Endodermal cell (in vitro differentiated cells): ENCODE results near the gene NTN3. TPM values are rescaled to one million over a fixed set of nuclear protein-coding genes. Genes with fewer than 3 reads are reported as not detected.

Experiments used
- DNase-seq: peaks from one replicate; pipeline ENCODE4 v3.0.0-alpha.2; 2017
- H3K27ac ChIP-seq: 2 replicates; pipeline ENCODE4 v1.5.1; 2013; ENCODE audit warnings: mild to moderate bottlenecking, low read depth, low read length, moderate library complexity
- H3K27me3 ChIP-seq: 2 replicates; pipeline ENCODE4 v1.6.1; 2013; ENCODE audit warnings: mild to moderate bottlenecking, low read length, moderate library complexity; ENCODE audit not compliant: insufficient read depth, control insufficient read depth, poor library complexity, severe bottlenecking
- H3K36me3 ChIP-seq: 2 replicates; pipeline ENCODE4 v1.7.0; 2013; ENCODE audit warnings: mild to moderate bottlenecking, low read length, moderate library complexity; ENCODE audit not compliant: control insufficient read depth, insufficient read depth
- H3K4me1 ChIP-seq: one replicate; pipeline ENCODE4 v1.7.0; 2013; ENCODE audit warnings: low read length; ENCODE audit not compliant: control insufficient read depth, insufficient read depth
- H3K4me3 ChIP-seq: 2 replicates; pipeline ENCODE4 v1.5.1; 2013; ENCODE audit warnings: mild to moderate bottlenecking, low read length, moderate library complexity
- H3K9ac ChIP-seq: 2 replicates; pipeline ENCODE4 v1.6.1; 2013; ENCODE audit warnings: mild to moderate bottlenecking, low read length, moderate library complexity; ENCODE audit not compliant: poor library complexity, severe bottlenecking; ENCODE audit errors: extremely low read depth
- H3K9me3 ChIP-seq: 2 replicates; pipeline ENCODE4 v1.6.1; 2013; ENCODE audit warnings: mild to moderate bottlenecking, low read length, moderate library complexity; ENCODE audit not compliant: control insufficient read depth
- H3K27ac Mint-ChIP-seq: 2 replicates; pipeline ENCODE4 v1.8.0; 2020; ENCODE audit warnings: mixed read lengths
- H3K27me3 Mint-ChIP-seq: 2 replicates; pipeline ENCODE4 v1.8.0; 2021; ENCODE audit warnings: mild to moderate bottlenecking, mixed read lengths; ENCODE audit not compliant: insufficient read depth
- H3K36me3 Mint-ChIP-seq: 2 replicates; pipeline ENCODE4 v1.8.0; 2020; ENCODE audit warnings: low read depth, mixed read lengths
- H3K4me1 Mint-ChIP-seq: 2 replicates; pipeline ENCODE4 v1.8.0; 2020; ENCODE audit warnings: mixed read lengths
- H3K4me3 Mint-ChIP-seq: 2 replicates; pipeline ENCODE4 v1.8.0; 2020; ENCODE audit warnings: mild to moderate bottlenecking, moderate library complexity, mixed read lengths
- H3K9me3 Mint-ChIP-seq: 2 replicates; pipeline ENCODE4 v1.8.0; 2020; ENCODE audit warnings: mild to moderate bottlenecking, mixed read lengths
- CTCF ChIP-seq: fragments of 200-600 bp; sonication (generic); conservative IDR thresholded peaks from 2 replicates; pipeline ENCODE4 v1.5.0; 2021; ENCODE audit warnings: antibody characterized with exemption, mild to moderate bottlenecking
- WGBS, 2 experiments: methylation state at CpG; one replicate each; pipeline versions ENCODE4 v1.1.5 to v1.1.7; 2013; ENCODE audit warnings: missing lambda C conversion rate in 2 of 2, mixed read lengths in 1 of 2; ENCODE audit not compliant: insufficient coverage in 1 of 2, insufficient read length in 1 of 2; 5-methylcytosine and 5-hydroxymethylcytosine counted together
- total RNA-seq, 2 donors: library from RNA; stranded (reverse); fragmentation: NEBNext Ultra II Directional in 1 of 2; extraction: Animal tissue kit (Norgen Biotek cat#: 25700) in 1 of 2; gene quantifications; 2 replicates in 1 of 2; 3 replicates in 1 of 2; pipeline ENCODE4 v1.2.1, GENCODE V29; 2021

NTN3 gene
- total RNA-seq, 2 donors from 2014 or later: 0.48 to 0.62 TPM

GRCh38 chr16:2466667-2467527 is 4.2 kb upstream of the NTN3 start:
- Histone ChIP-seq H3K4me3 (no peak overlapping the region), H3K9me3 (no peaks in the 10 kb centered on the region), H3K27ac (no peak overlapping the region), H3K4me1 (peaks cover 11% of the 10 kb centered on the region), H3K27me3 (peaks cover 18% of the 10 kb centered on the region), H3K36me3 (peaks cover 1% of the 10 kb centered on the region), H3K9ac (no peak overlapping the region)
- 93 to 98% methylated on average over 22 to 29 of the region's 29 CpGs for WGBS, 2 experiments
- Mint-ChIP-seq H3K27ac (no peak overlapping the region), H3K9me3 (no peaks in the 10 kb centered on the region), H3K27me3 (peaks cover 24% of the 10 kb centered on the region), H3K4me3 (peak overlapping the region; percentile 22), H3K4me1 (peaks cover 4% of the 10 kb centered on the region), H3K36me3 (peaks cover 6% of the 10 kb centered on the region)
- peak; percentile 54 for DNase-seq
- TF ChIP-seq CTCF: no peak

GRCh38 chr16:2467528-2468232 is 3.4 kb upstream of the NTN3 start:
- 7 to 16% methylated on average over 22 to 80 of the region's 80 CpGs for WGBS, 2 experiments
- Histone ChIP-seq H3K27me3 (peaks cover 25% of the 10 kb centered on the region), H3K36me3 (no peaks in the 10 kb centered on the region), H3K9me3 (no peaks in the 10 kb centered on the region), H3K27ac (no peak overlapping the region), H3K4me1 (peaks cover 11% of the 10 kb centered on the region), H3K4me3 (peak overlapping the region; percentile 59), H3K9ac (no peak overlapping the region)
- H3K4me1 Mint-ChIP-seq: peaks cover 4% of the 10 kb centered on the region
- H3K27me3 Mint-ChIP-seq: peaks cover 32% of the 10 kb centered on the region
- H3K9me3 Mint-ChIP-seq: no peaks in the 10 kb centered on the region
- peak overlapping the region; percentile 56 for H3K4me3 Mint-ChIP-seq
- H3K36me3 Mint-ChIP-seq: peaks cover 6% of the 10 kb centered on the region
- TF ChIP-seq CTCF: peak; percentile 42
- peak; percentile 84 for DNase-seq
- peak overlapping the region; percentile 75 for H3K27ac Mint-ChIP-seq

GRCh38 chr16:2468233-2468724 is 2.8 kb upstream of the NTN3 start:
- DNase-seq: peak; percentile 76
- Mint-ChIP-seq H3K9me3 (no peaks in the 10 kb centered on the region), H3K4me3 (peak overlapping the region; percentile 56), H3K27me3 (peaks cover 38% of the 10 kb centered on the region), H3K4me1 (peaks cover 4% of the 10 kb centered on the region), H3K27ac (peak overlapping the region; percentile 75), H3K36me3 (peaks cover 4% of the 10 kb centered on the region)
- Histone ChIP-seq H3K36me3 (no peaks in the 10 kb centered on the region), H3K27ac (no peak overlapping the region), H3K9ac (no peak overlapping the region), H3K4me3 (peak overlapping the region; percentile 59), H3K4me1 (peaks cover 11% of the 10 kb centered on the region), H3K9me3 (no peaks in the 10 kb centered on the region), H3K27me3 (peaks cover 31% of the 10 kb centered on the region)
- WGBS, 2 experiments: 5% methylated on average over 12 to 38 of the region's 38 CpGs
- TF ChIP-seq CTCF: no peak
